ENCODE data around the gene PRKCE.

- no peak for TF ChIP-seq CTCF (IDR thresholded peaks at IDR 0.05)
- no peak for TF ChIP-seq POLR2AphosphoS5 (IDR thresholded peaks at IDR 0.05; ENCODE audit: low read depth, low read length)
- TF ChIP-seq TCF7L2 (IDR thresholded peaks at IDR 0.05; ENCODE audit: low read depth, low read length): no peak
- TF ChIP-seq REST (IDR thresholded peaks at IDR 0.05; ENCODE audit: insufficient read depth in 1 of 2, low read depth in 2 of 2, low read length in 1 of 2): no peak
- no peak for TF ChIP-seq SIN3A (IDR thresholded peaks at IDR 0.05; ENCODE audit: borderline replicate concordance, insufficient read depth, low read depth, low read length)
Measured at GRCh38 chr2:46072101-46072820, 420.8 kb downstream of the PRKCE start.
